Esophagus squamous epithelium (tissue), 5 donors: ENCODE data around the gene TBC1D2B. TPM values are rescaled to one million over a fixed set of nuclear protein-coding genes. Genes with fewer than 3 reads are reported as not detected.

ENCODE experiments used
- DNase-seq: peaks from one replicate; lab custom pipeline; 2025; lab: John Stamatoyannopoulos, UW
- H3K27ac ChIP-seq, 4 donors: fragments of 200-600 bp; sonication (generic); one replicate each; pipeline ENCODE4 v1.5.1; 2016 to 2019; ENCODE audit warnings: mild to moderate bottlenecking in 1 of 4
- H3K27me3 ChIP-seq, 4 donors: fragments of 200-600 bp; sonication (generic); 1 replicate in 3 of 4; 2 replicates in 1 of 4; pipeline versions ENCODE4 v1.5.1 to v1.6.0; 2017 to 2021; ENCODE audit warnings: antibody characterized with exemption in 1 of 4
- H3K36me3 ChIP-seq, 3 donors: fragments of 200-600 bp; sonication (generic); one replicate each; pipeline ENCODE4 v1.5.1; 2016 to 2019
- H3K4me1 ChIP-seq, 3 donors: fragments of 200-600 bp; sonication (generic); one replicate each; pipeline ENCODE4 v1.5.1; 2017 to 2019
- H3K4me3 ChIP-seq, 4 donors: fragments of 200-600 bp; sonication (generic); 1 replicate in 3 of 4; 2 replicates in 1 of 4; pipeline ENCODE4 v1.5.1; 2016 to 2019; ENCODE audit warnings: mild to moderate bottlenecking in 2 of 4, moderate library complexity in 1 of 4
- H3K9me3 ChIP-seq, 3 donors: fragments of 200-600 bp; sonication (generic); one replicate each; pipeline ENCODE4 v1.5.1; 2016 to 2019
- POLR2A ChIP-seq, 4 donors: fragments of 450-650 bp; IDR thresholded peaks; one replicate each; pipeline ENCODE4 v1.6.1; 2017; ENCODE audit warnings: antibody characterized with exemption in 4 of 4, mild to moderate bottlenecking in 4 of 4, moderate library complexity in 3 of 4
- WGBS, 2 donors: methylation state at CpG; one replicate each; pipeline ENCODE4 v1.1.5; 2018; 5-methylcytosine and 5-hydroxymethylcytosine counted together
- intact Hi-C: fragments of 100-400 bp; cut with DNase I; formaldehyde crosslinking; loops from one replicate; pipeline ENCODE4 v1.15.0; 2022
- total RNA-seq, 4 donors: library from RNA; depleted of rRNA; stranded (reverse); fragments of >200 nt; gene quantifications; one replicate each; pipeline ENCODE4 v1.1.0, GENCODE V29; 2016
- TF ChIP-seq, protein P1 (sequence below), 6 experiments: fragments of 450-650 bp in 4 of 6; fragments of 200-600 bp in 2 of 6; sonication (generic) in 2 of 6; IDR thresholded peaks; one replicate each; pipeline ENCODE4 v1.5.1; 2016 to 2019; ENCODE audit warnings: antibody characterized with exemption in 6 of 6, mild to moderate bottlenecking in 4 of 6, moderate library complexity in 4 of 6
- donor health status: DM: yes; HTN: yes; CAD: no.

Gene TBC1D2B
- total RNA-seq, 4 donors from 2014 or later = 13.0 to 30.7 (median 17.8) TPM

DNA sequence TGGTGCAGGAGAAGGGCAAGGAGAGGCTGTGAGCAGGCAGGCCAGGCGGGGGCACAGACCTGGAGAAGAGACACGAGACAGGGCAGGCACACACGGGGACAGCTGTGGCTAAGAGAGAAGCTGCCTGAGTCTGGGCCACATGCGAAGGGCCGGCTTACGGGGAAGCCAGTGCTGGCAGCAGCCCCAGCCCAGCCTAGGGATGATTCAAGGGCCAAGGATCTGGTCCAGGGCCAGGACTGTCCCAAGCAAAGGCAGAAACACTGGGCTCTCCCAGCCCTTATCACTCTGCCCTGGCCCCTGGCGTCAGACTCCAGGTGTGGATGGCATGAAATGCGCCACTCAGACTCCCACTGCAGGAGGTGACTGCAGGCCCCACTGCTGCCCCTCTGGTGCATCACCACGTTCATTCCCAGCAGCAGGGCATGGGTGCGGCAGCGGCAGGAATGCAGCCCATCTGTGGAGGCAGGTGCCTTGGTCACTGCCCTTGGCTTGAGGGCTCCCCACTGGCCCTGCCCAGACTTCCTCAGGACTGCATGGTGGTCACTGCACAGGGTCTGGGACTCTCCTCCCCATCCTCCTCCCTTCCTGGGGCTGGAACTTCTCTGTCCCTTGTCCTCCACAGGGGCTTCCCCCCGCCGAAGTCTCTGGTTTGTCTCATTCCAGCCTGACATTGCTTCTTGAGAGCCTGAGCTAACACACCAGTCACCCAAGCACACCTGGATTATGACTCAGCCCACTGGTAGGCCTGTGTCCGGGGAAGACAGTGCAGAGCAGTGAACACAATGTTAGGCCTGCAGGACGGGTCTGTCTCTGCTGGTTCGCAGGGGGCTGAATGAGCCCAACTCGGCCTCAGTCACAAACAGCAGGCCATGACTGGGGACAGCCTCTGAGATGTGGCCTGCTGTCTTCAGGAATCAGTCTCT, 69.3 kb downstream of the TBC1D2B start:
- H3K36me3 ChIP-seq = peaks cover 6 to 91% (median 29%) of the 10 kb centered on the region in 3 donors
- H3K9me3 ChIP-seq = no peaks in the 10 kb centered on the region
- H3K27me3 ChIP-seq = no peaks in the 10 kb centered on the region
- 80 to 85% methylated on average over 3 of the region's 17 CpGs for WGBS, 2 donors
- intact Hi-C loops = no loop called here
- peaks cover 0 to 59% (median 29%) of the 10 kb centered on the region in 3 donors for H3K4me1 ChIP-seq
- peak overlapping the region in 2 of 4 donors; percentile 41 to 49 for H3K27ac ChIP-seq
- no peak for DNase-seq
- TF ChIP-seq, protein P1, sequence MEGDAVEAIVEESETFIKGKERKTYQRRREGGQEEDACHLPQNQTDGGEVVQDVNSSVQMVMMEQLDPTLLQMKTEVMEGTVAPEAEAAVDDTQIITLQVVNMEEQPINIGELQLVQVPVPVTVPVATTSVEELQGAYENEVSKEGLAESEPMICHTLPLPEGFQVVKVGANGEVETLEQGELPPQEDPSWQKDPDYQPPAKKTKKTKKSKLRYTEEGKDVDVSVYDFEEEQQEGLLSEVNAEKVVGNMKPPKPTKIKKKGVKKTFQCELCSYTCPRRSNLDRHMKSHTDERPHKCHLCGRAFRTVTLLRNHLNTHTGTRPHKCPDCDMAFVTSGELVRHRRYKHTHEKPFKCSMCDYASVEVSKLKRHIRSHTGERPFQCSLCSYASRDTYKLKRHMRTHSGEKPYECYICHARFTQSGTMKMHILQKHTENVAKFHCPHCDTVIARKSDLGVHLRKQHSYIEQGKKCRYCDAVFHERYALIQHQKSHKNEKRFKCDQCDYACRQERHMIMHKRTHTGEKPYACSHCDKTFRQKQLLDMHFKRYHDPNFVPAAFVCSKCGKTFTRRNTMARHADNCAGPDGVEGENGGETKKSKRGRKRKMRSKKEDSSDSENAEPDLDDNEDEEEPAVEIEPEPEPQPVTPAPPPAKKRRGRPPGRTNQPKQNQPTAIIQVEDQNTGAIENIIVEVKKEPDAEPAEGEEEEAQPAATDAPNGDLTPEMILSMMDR (IDR thresholded peaks at IDR 0.05) = no peak
- H3K4me3 ChIP-seq = no peak overlapping the region

- Histone ChIP-seq H3K4me1 (peaks cover 0 to 51% (median 29%) of the 10 kb centered on the region in 3 donors), H3K9me3 (no peaks in the 10 kb centered on the region), H3K27me3 (no peaks in the 10 kb centered on the region), H3K27ac (peak overlapping the region in 2 of 4 donors; percentile 14 to 41), H3K4me3 (no peak overlapping the region), H3K36me3 (peaks cover 6 to 91% (median 31%) of the 10 kb centered on the region in 3 donors)
- 75 to 84% methylated on average over 8 to 11 of the region's 11 CpGs for WGBS, 2 donors
- no peak for TF ChIP-seq POLR2A (IDR thresholded peaks at IDR 0.05)
- TF ChIP-seq, protein P1 (IDR thresholded peaks at IDR 0.05) = no peak
- no peak for DNase-seq
- intact Hi-C loops = no loop called here
Observed at GRCh38 chr15:78007211-78007931, 70.1 kb downstream of the TBC1D2B start.

GRCh38 chr15:78006567-78007205, 70.8 kb downstream of the TBC1D2B start:
- no peak for DNase-seq
- Histone ChIP-seq H3K27me3 (no peaks in the 10 kb centered on the region), H3K4me3 (no peak overlapping the region), H3K9me3 (no peaks in the 10 kb centered on the region), H3K4me1 (peaks cover 0 to 45% (median 29%) of the 10 kb centered on the region in 3 donors), H3K36me3 (peaks cover 0 to 91% (median 30%) of the 10 kb centered on the region in 3 donors), H3K27ac (no peak overlapping the region)
- 77 to 84% methylated on average over 6 to 10 of the region's 13 CpGs for whole genome bisulfite sequencing, 2 donors
- TF ChIP-seq, protein P1 (IDR thresholded peaks at IDR 0.05) = no peak
- TF ChIP-seq POLR2A (IDR thresholded peaks at IDR 0.05) = no peak
- intact Hi-C loops = no loop called here

GRCh38 chr15:78004919-78005634, 72.4 kb downstream of the TBC1D2B start:
- peak overlapping the region in 2 of 4 donors; percentile 37 to 49 for H3K27ac ChIP-seq
- no peaks in the 10 kb centered on the region for H3K9me3 ChIP-seq
- no peak overlapping the region for H3K4me3 ChIP-seq
- no peaks in the 10 kb centered on the region for H3K27me3 ChIP-seq
- no peak for DNase-seq
- H3K36me3 ChIP-seq = peaks cover 0 to 91% (median 36%) of the 10 kb centered on the region in 3 donors
- TF ChIP-seq POLR2A (IDR thresholded peaks at IDR 0.05) = no peak
- TF ChIP-seq, protein P1 (IDR thresholded peaks at IDR 0.05) = no peak
- H3K4me1 ChIP-seq = peaks cover 0 to 53% (median 29%) of the 10 kb centered on the region in 3 donors
- intact Hi-C loops = no loop called here
- 55 to 56% methylated on average over 6 to 7 of the region's 10 CpGs for WGBS, 2 donors
